Lower lobe of right lung (tissue), 2 donors: Measurements from ENCODE around the gene STAMBP. TPM values are rescaled to one million over a fixed set of nuclear protein-coding genes. Genes with fewer than 3 reads are reported as not detected.
"Not testable (repeated sequence)": the region's sequence is repeated elsewhere in the genome, so short reads cannot be mapped to it uniquely, and the experiment has no call there.

Experiments used
- ATAC-seq, 2 donors: fragments of 200-7000 bp; cut with Tn5 transposase; one replicate each; pipeline ENCODE4 v1.9.1; 2020 to 2022; ENCODE audit warnings: mild to moderate bottlenecking in 2 of 2, moderate library complexity in 2 of 2
- DNase-seq: peaks from one replicate; pipeline ENCODE4 v3.0.0-alpha.2; 2020
- H3K27ac ChIP-seq: fragments of 200-600 bp; one replicate; pipeline ENCODE4 v1.8.0; 2022
- H3K27me3 ChIP-seq: fragments of 200-600 bp; one replicate; pipeline ENCODE4 v1.8.0; 2022; ENCODE audit warnings: low read depth
- H3K36me3 ChIP-seq: fragments of 200-600 bp; one replicate; pipeline ENCODE4 v1.8.0; 2022; ENCODE audit warnings: mild to moderate bottlenecking
- H3K4me1 ChIP-seq: fragments of 200-600 bp; one replicate; pipeline ENCODE4 v1.8.0; 2022
- H3K4me3 ChIP-seq: fragments of 200-600 bp; one replicate; pipeline ENCODE4 v1.8.0; 2022; ENCODE audit warnings: mild to moderate bottlenecking
- H3K9me3 ChIP-seq: fragments of 200-600 bp; one replicate; pipeline ENCODE4 v1.8.0; 2022
- CTCF ChIP-seq: fragments of 200-600 bp; IDR thresholded peaks from one replicate; pipeline ENCODE4 v1.8.0; 2022; ENCODE audit warnings: antibody characterized with exemption, mild to moderate bottlenecking
- intact Hi-C: fragments of 100-400 bp; cut with DNase I; formaldehyde crosslinking; loops from one replicate; pipeline ENCODE4 v1.11.0; 2022
- total RNA-seq: library from RNA; stranded (reverse); fragmentation: NEBNext Ultra II Directional; extraction: Animal tissue kit (Norgen Biotek cat#: 25700); gene quantifications from one replicate; pipeline ENCODE4 v1.2.1, GENCODE V29; 2021
- donor health status: DM: no; HTN: yes; CAD: no; lungs with severe emphysema.

The STAMBP gene
- total RNA-seq, 1 donor from 2014 or later: 31.3 TPM

- H3K9me3 ChIP-seq: no peaks in the 10 kb centered on the region
- intact Hi-C loops: no loop called here
- ATAC-seq: no peak
- DNase-seq: no peak
- TF ChIP-seq CTCF: no peak
- no peak overlapping the region for H3K4me3 ChIP-seq
- no peaks in the 10 kb centered on the region for H3K36me3 ChIP-seq
- peaks cover 4% of the 10 kb centered on the region for H3K27me3 ChIP-seq
- H3K27ac ChIP-seq: no peak overlapping the region
- no peaks in the 10 kb centered on the region for H3K4me1 ChIP-seq
Observed at GRCh38 chr2:73885406-73885805, 56.6 kb downstream of the STAMBP start.

GRCh38 chr2:73886357-73886756 is 57.6 kb downstream of the STAMBP start:
- no peak for TF ChIP-seq CTCF
- ATAC-seq: no peak
- H3K9me3 ChIP-seq: no peaks in the 10 kb centered on the region
- intact Hi-C loops: no loop called here
- no peaks in the 10 kb centered on the region for H3K4me1 ChIP-seq
- H3K27ac ChIP-seq: no peak overlapping the region
- no peaks in the 10 kb centered on the region for H3K36me3 ChIP-seq
- no peak for DNase-seq
- no peak overlapping the region for H3K4me3 ChIP-seq
- peaks cover 4% of the 10 kb centered on the region for H3K27me3 ChIP-seq

- H3K9me3 ChIP-seq, H3K27ac ChIP-seq, H3K27me3 ChIP-seq, intact Hi-C loops, DNase-seq, H3K4me1 ChIP-seq, H3K36me3 ChIP-seq, H3K4me3 ChIP-seq, ATAC-seq: not testable (repeated sequence)
Observed at GRCh38 chr2:73887596-73888353, 59.0 kb downstream of the STAMBP start.

DNA sequence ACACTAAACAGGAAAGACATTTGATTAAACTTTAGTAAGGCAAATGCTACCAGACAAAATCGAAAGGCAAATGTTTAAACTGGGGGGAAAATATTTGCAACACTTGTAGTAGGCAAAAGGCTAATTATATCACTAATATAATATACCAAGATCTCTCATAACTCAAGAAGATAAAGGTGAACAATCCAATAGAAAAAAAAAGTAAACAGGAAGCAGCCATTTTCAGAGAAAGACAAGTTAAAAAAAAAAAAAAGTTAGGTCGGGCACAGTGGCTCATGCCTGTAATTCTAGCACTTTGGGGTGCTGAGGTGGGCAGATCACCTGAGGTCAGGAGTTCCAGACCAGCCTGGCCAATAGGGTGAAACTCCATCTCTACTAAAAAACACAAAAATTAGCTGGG is 59.6 kb downstream of the STAMBP start:
- peaks cover 4% of the 10 kb centered on the region for H3K27me3 ChIP-seq
- no peak for ATAC-seq
- no peaks in the 10 kb centered on the region for H3K4me1 ChIP-seq
- no peak for TF ChIP-seq CTCF
- DNase-seq: no peak
- no peak overlapping the region for H3K27ac ChIP-seq
- no peak overlapping the region for H3K4me3 ChIP-seq
- H3K36me3 ChIP-seq: no peaks in the 10 kb centered on the region
- H3K9me3 ChIP-seq: no peaks in the 10 kb centered on the region
- intact Hi-C loops: no loop called here

DNA sequence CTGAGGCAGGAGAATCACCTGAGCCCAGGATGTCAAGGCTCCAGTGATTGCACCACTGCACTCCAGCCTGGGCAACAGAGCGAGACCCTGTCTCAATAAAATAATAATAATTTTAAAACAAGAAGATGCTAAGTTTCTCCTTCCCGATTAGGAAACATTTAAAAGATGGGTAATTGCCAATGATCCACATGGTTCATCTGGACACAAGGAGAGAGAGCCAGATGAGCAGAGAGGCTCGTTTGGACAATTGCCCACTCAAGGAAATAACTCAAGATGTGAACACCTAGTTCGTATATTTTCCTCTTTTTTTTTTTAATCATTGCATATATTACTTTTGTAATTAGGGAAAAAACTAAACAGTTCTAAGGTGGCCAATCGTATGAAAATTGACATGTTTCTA is 60.4 kb downstream of the STAMBP start:
- Histone ChIP-seq H3K9me3 (no peaks in the 10 kb centered on the region), H3K27me3 (peaks cover 4% of the 10 kb centered on the region), H3K4me3 (no peak overlapping the region), H3K36me3 (no peaks in the 10 kb centered on the region), H3K4me1 (no peaks in the 10 kb centered on the region), H3K27ac (no peak overlapping the region)
- ATAC-seq (no peak), DNase-seq (no peak)
- TF ChIP-seq CTCF: no peak
- intact Hi-C loops: no loop called here

DNA sequence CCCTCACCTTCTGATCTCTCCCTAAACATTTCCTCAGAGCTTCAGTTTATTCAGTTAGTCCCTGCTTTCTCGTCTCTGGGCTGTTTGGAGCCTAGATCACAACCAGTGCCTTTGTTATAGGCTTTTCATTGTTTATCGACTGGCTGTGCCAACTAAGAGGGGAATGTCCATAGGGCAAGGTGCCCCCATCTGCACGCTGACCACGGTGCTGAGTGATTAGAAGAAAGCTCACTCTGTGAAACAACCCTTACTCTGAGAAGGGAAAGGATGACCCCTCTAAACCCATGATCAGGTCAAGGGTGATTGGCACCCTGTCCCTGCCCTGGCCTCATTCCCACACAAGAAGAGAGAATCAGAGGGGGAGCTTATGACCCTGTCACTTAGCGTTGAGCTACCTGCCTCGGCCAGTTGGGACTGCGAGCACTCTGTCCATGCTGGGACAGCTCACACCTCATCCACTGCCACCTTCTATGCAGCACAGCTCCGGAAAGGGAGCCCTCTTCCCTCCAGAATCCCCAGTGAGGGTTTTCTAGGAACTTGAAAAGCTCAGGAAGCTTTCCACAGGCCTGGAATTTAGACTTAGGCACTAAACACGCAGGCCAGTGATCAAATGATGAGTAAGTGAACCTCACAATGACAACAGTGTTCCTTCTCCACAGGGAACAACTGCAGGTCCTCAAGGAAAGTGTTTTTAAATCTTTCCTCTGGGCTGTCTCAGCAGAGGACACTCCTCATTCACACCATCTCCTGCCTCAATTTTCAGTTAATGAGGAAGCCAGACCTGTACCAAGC is 61.7 kb downstream of the STAMBP start:
- intact Hi-C loops: no loop called here

More for the DNA sequence above, 61.7 kb downstream of the STAMBP start:
- no peak for DNase-seq
- no peak for TF ChIP-seq CTCF
- Histone ChIP-seq H3K4me1 (no peaks in the 10 kb centered on the region), H3K27me3 (peaks cover 4% of the 10 kb centered on the region), H3K36me3 (no peaks in the 10 kb centered on the region), H3K27ac (no peak overlapping the region), H3K4me3 (no peak overlapping the region), H3K9me3 (no peaks in the 10 kb centered on the region)
- no peak for ATAC-seq
